ENCODE measurements around the gene TFPI2.

The TFPI2 gene

GRCh38 chr7:93897680-93898079 is 7.1 kb upstream of the TFPI2 start:
- Histone ChIP-seq H3K27me3 (replicated peaks; ENCODE audit: control insufficient read depth, insufficient read depth, low read length) (no peaks in the 10 kb centered on the region), H3K4me3 (replicated peaks; ENCODE audit: low read depth, low read length) (no peak overlapping the region), H3K36me3 (ENCODE audit: control insufficient read depth, insufficient read depth, low read length) (no peaks in the 10 kb centered on the region)
- TF ChIP-seq, protein P1, sequence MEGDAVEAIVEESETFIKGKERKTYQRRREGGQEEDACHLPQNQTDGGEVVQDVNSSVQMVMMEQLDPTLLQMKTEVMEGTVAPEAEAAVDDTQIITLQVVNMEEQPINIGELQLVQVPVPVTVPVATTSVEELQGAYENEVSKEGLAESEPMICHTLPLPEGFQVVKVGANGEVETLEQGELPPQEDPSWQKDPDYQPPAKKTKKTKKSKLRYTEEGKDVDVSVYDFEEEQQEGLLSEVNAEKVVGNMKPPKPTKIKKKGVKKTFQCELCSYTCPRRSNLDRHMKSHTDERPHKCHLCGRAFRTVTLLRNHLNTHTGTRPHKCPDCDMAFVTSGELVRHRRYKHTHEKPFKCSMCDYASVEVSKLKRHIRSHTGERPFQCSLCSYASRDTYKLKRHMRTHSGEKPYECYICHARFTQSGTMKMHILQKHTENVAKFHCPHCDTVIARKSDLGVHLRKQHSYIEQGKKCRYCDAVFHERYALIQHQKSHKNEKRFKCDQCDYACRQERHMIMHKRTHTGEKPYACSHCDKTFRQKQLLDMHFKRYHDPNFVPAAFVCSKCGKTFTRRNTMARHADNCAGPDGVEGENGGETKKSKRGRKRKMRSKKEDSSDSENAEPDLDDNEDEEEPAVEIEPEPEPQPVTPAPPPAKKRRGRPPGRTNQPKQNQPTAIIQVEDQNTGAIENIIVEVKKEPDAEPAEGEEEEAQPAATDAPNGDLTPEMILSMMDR (IDR thresholded peaks at IDR 0.05; ENCODE audit: insufficient read depth, low read length, poor library complexity, severe bottlenecking), result no peak
- DNase-seq (ENCODE audit: extremely low read depth, insufficient read length), result no peak

DNA sequence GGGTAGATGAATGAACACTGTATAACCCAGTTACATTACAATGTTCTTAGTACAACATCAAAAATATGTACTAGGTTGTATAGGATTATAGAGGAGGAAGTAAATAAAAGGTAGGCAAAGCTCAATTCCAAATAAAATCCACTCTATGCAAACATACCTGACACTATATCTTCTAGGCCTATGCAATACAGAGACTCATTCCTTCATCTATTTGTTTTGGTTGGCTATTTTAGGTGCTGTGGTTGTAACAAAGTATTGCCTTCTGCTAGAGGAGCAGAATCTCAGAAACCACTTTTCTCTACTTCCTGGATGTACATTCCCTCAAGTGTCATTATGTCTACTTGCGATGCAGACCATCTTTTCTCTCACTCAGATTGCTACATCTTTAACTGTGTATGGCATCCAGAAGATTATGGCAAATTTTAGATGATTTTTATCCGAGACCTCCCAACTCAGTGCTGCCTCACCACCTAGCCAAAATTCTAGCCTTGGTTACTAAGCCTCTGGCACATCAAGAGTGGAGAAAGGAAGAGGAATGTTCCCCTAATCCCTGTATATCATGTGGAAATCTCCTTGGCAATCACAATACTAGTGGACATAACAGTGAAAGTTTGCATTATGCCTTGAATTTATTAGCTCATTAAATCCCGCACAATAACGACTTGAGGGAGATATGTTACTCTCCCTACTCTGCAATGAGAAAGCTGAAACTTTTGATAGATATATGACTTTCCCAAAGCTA is 5.5 kb upstream of the TFPI2 start:
- DNase-seq (ENCODE audit: extremely low read depth, insufficient read length), result no peak
- Histone ChIP-seq H3K36me3 (ENCODE audit: control insufficient read depth, insufficient read depth, low read length) (no peaks in the 10 kb centered on the region), H3K27me3 (replicated peaks; ENCODE audit: control insufficient read depth, insufficient read depth, low read length) (no peaks in the 10 kb centered on the region), H3K4me3 (replicated peaks; ENCODE audit: low read depth, low read length) (no peak overlapping the region)
- TF ChIP-seq, protein P1 (IDR thresholded peaks at IDR 0.05; ENCODE audit: insufficient read depth, low read length, poor library complexity, severe bottlenecking), result no peak

DNA sequence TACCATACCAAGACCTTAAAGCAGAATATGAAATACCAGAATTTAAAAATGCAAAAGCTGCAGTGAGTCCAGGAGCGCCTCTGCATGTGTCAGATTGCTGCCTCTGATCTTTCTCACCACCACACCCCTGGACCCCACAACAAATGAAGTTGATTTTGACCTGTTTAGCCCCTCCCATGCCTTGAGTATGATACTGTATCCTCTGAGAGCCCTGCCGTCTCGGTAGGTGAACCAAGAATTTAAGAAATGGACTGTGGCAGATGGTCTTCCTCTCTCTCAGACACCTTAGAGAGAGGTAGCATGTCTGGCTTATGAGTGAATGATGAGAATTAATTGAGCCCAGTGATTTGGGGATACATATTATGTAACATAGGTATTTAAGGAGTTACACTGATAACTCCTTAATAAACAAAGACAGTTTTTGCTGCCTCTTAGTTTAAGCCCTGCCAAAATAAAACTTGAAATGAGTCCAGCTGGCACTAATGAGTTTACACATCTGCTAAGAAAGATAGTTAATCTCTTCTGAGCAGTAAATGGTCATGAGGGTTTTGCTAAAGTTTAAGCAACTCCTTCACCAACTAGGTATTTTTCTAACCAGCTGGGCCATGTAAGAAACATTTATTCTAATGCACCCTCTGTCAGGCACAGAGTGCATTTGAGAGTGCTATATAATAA is 4.5 kb upstream of the TFPI2 start:
- Histone ChIP-seq H3K27me3 (replicated peaks; ENCODE audit: control insufficient read depth, insufficient read depth, low read length) (no peaks in the 10 kb centered on the region), H3K4me3 (replicated peaks; ENCODE audit: low read depth, low read length) (no peak overlapping the region), H3K36me3 (ENCODE audit: control insufficient read depth, insufficient read depth, low read length) (no peaks in the 10 kb centered on the region)
- DNase-seq (ENCODE audit: extremely low read depth, insufficient read length), result no peak
- TF ChIP-seq, protein P1 (IDR thresholded peaks at IDR 0.05; ENCODE audit: insufficient read depth, low read length, poor library complexity, severe bottlenecking), result no peak

DNA sequence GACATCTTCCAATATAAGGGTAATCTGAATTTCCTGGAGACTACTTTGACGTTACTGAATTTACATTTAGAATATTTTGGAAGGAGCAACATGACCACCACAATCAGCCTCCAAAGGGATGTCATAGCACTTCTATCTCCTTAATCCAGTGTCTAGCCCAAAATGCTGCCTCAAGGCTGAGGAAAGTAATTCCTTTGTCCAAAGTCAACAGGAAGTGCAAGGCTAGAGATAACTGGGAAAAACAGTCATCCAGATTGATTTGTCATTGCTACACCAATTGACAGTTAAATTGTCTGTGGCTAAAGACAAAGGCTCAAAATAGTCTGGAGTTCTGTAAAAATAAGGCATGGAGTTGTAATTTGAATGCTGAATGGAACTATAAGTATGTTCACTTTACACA is 3.9 kb upstream of the TFPI2 start:
- no peak overlapping the region for H3K4me3 ChIP-seq (replicated peaks; ENCODE audit: low read depth, low read length)
- H3K27me3 ChIP-seq (replicated peaks; ENCODE audit: control insufficient read depth, insufficient read depth, low read length), result no peaks in the 10 kb centered on the region
- DNase-seq (ENCODE audit: extremely low read depth, insufficient read length), result no peak
- H3K36me3 ChIP-seq (ENCODE audit: control insufficient read depth, insufficient read depth, low read length), result no peaks in the 10 kb centered on the region
- TF ChIP-seq, protein P1 (IDR thresholded peaks at IDR 0.05; ENCODE audit: insufficient read depth, low read length, poor library complexity, severe bottlenecking), result no peak

- peak; percentile 19 for DNase-seq (ENCODE audit: extremely low read depth, insufficient read length)
- Histone ChIP-seq H3K4me3 (replicated peaks; ENCODE audit: low read depth, low read length) (peak overlapping the region; percentile 58), H3K27me3 (replicated peaks; ENCODE audit: control insufficient read depth, insufficient read depth, low read length) (no peaks in the 10 kb centered on the region), H3K36me3 (ENCODE audit: control insufficient read depth, insufficient read depth, low read length) (no peaks in the 10 kb centered on the region)
- TF ChIP-seq, protein P1 (IDR thresholded peaks at IDR 0.05; ENCODE audit: insufficient read depth, low read length, poor library complexity, severe bottlenecking), result peak; percentile 5
Measured at GRCh38 chr7:93890041-93890463, 501 bp downstream of the TFPI2 start.

Measured in GM06990 (cell line).